GM19240 (cell line): ENCODE data around the gene CHCHD6.

Source experiments
- DNase-seq: peaks from one replicate; pipeline ENCODE4 v3.0.0; 2011; ENCODE audit warnings: low spot score; ENCODE audit not compliant: insufficient read length

CHCHD6 gene

GRCh38 chr3:126990024-126990700, 286.1 kb downstream of the CHCHD6 start:
- DNase-seq, result no peak

GRCh38 chr3:126990890-126991289, 286.9 kb downstream of the CHCHD6 start:
- DNase-seq, result no peak

- DNase-seq, result no peak
Observed at GRCh38 chr3:126991366-126992200, 287.5 kb downstream of the CHCHD6 start.

- DNase-seq, result no peak
Observed at GRCh38 chr3:126992216-126992615, 288.2 kb downstream of the CHCHD6 start.

GRCh38 chr3:126992776-126993175, 288.7 kb downstream of the CHCHD6 start:
- no peak for DNase-seq

GRCh38 chr3:126993436-126993835, 289.4 kb downstream of the CHCHD6 start:
- no peak for DNase-seq

- DNase-seq, result no peak
Observed at GRCh38 chr3:126994661-126995245, 290.7 kb downstream of the CHCHD6 start.

- DNase-seq, result no peak
Observed at GRCh38 chr3:126995254-126995780, 291.3 kb downstream of the CHCHD6 start.

GRCh38 chr3:126995926-126996512, 292.0 kb downstream of the CHCHD6 start:
- no peak for DNase-seq

GRCh38 chr3:126996905-126997304, 292.9 kb downstream of the CHCHD6 start:
- no peak for DNase-seq

- no peak for DNase-seq
Observed at GRCh38 chr3:126997455-126998038, 293.5 kb downstream of the CHCHD6 start.

GRCh38 chr3:126998320-126998719, 294.3 kb downstream of the CHCHD6 start:
- DNase-seq, result no peak

- DNase-seq, result no peak
Observed at GRCh38 chr3:126998728-126999127, 294.7 kb downstream of the CHCHD6 start.

- no peak for DNase-seq
Observed at GRCh38 chr3:126999383-126999782, 295.3 kb downstream of the CHCHD6 start.

- DNase-seq, result no peak
Observed at GRCh38 chr3:127000119-127000518, 296.1 kb downstream of the CHCHD6 start.

GRCh38 chr3:127000761-127001160, 296.7 kb downstream of the CHCHD6 start:
- DNase-seq, result no peak

- DNase-seq, result no peak
Observed at GRCh38 chr3:127001486-127002194, 297.6 kb downstream of the CHCHD6 start.

- no peak for DNase-seq
Observed at GRCh38 chr3:127002195-127003174, 298.4 kb downstream of the CHCHD6 start.

- no peak for DNase-seq
Observed at GRCh38 chr3:127003175-127003555, 299.1 kb downstream of the CHCHD6 start.
